ENCODE results near the gene MEF2B. TPM values are rescaled to one million over a fixed set of nuclear protein-coding genes. Genes with fewer than 3 reads are reported as not detected.

The MEF2B gene
- total RNA-seq, 2 donors from 2014 or later, result not detected

DNA sequence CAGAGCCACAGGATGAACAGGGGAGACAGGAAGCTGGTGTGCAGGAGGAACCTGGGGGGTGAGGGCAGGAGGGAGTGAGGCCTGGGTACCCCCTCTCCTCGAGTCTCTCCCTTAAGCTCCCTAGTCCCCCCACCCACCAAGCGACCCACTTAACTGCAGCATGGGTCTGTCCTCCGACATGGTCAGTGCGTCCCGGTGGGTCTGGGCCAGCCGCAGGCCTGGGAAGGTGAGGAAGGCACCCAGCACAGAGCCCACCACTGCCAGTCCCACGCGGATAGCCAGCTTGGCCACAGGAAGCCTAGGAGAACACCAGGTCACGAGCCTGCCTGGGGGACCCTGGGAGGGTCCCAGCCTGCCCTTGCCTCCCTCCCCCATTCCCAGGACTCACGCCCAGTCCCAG is 48.7 kb downstream of the MEF2B start:
- Histone ChIP-seq H3K27ac (no peak overlapping the region), H3K27me3 (no peaks in the 10 kb centered on the region), H3K9me3 (peaks cover 0 to 7% of the 10 kb centered on the region in 2 donors), H3K36me3 (peaks cover 7% of the 10 kb centered on the region), H3K4me1 (no peaks in the 10 kb centered on the region), H3K4me3 (no peak overlapping the region)
- TF ChIP-seq, protein P1, sequence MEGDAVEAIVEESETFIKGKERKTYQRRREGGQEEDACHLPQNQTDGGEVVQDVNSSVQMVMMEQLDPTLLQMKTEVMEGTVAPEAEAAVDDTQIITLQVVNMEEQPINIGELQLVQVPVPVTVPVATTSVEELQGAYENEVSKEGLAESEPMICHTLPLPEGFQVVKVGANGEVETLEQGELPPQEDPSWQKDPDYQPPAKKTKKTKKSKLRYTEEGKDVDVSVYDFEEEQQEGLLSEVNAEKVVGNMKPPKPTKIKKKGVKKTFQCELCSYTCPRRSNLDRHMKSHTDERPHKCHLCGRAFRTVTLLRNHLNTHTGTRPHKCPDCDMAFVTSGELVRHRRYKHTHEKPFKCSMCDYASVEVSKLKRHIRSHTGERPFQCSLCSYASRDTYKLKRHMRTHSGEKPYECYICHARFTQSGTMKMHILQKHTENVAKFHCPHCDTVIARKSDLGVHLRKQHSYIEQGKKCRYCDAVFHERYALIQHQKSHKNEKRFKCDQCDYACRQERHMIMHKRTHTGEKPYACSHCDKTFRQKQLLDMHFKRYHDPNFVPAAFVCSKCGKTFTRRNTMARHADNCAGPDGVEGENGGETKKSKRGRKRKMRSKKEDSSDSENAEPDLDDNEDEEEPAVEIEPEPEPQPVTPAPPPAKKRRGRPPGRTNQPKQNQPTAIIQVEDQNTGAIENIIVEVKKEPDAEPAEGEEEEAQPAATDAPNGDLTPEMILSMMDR (IDR thresholded peaks at IDR 0.05), result no peak
- DNase-seq (ENCODE audit: low spot score), result no peak

DNA sequence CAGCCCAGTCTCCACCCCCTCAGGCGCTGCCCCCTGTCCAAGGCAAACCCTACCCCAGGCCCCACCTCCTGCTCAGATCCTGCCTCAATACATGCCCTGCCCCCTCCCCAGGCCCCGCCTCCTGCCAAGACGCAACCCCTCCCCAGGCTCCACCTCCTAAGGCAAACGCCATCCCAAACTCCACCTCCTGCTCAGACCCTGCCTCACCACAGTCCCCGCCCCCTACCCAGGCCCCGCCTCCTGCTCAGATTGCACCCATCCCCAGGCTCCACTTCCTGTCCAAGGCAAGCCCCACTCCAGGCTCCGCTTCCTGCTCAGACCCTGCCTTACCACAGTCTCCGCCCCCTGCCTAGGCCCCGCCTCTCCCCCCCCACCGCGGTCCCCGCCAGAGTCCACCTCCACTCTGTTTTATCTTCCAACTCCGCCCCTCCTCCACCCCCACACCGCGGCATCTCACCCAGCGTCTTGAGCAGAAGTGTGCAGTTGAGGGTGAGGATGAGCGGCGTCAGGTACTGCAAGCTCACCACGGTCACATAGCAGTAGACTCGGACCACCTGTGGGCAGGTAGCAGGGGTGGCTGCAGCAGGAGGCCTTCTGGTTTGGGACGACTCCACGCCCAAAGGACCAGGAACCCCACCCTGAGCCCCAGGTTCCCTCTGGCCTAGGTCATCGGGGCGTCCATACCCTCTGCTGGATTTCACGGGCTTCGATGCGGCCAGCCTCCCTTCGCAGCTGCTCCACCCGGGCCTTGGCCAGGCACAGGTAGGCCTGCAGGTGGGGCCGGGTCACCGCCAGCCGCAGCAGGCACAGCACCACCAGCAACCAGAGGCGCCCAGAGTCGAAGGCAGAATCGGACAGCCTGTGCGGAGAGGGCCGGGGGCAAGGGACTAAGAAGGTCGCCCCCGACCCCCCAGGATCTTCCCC is 49.5 kb downstream of the MEF2B start:
- Histone ChIP-seq H3K4me1 (no peaks in the 10 kb centered on the region), H3K9me3 (peaks cover 0 to 7% of the 10 kb centered on the region in 2 donors), H3K4me3 (no peak overlapping the region), H3K36me3 (peaks cover 7% of the 10 kb centered on the region), H3K27ac (no peak overlapping the region), H3K27me3 (no peaks in the 10 kb centered on the region)
- TF ChIP-seq, protein P1 (IDR thresholded peaks at IDR 0.05), result no peak
- DNase-seq (ENCODE audit: low spot score), result no peak

DNA sequence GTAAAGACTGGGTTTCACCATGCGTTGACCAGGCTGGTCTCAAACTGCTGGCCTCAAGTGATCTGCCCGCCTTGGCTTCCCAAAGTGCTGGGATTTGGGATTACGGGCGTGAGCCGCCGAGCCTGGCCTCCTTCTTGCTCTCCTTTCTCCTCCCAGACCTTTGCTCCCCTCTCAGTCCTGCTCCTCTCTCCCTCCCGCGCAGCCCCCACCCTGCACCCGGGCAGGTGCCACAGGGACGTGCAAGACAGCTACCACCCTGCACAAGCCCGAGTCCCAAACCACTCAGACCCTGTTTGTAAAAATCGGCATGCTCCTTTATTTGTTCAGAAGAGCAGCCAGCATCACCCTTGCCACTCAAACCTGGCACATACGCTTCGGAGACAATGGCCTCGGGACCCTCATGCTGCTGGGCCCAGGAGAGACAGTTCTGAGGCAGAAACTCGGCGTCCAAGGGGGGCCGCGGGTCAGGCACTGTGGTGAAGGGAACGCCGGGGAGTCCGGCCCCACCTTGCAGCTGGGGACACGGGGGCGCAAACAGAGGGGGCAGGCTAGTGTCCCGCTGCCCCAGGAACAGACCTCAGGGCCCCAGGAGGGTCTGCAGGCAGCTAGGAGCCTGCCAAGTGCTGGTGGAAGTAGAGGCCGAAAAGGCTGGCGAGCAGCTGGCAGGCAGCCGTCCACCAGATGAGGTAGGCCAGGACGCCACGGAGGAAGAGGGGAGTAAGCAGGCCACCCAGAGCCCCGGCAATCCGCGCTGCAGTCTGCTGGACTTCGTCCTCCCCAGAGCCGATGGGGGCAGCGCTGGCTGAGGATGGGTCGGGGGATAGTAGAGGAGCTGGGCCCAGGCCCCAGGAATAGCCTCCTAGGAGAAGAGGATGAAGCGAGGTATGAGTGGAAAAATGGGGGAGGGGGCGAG is 50.5 kb downstream of the MEF2B start:
- H3K27me3 ChIP-seq, result no peaks in the 10 kb centered on the region
- no peak for DNase-seq (ENCODE audit: low spot score)
- H3K4me3 ChIP-seq, result no peak overlapping the region
- TF ChIP-seq, protein P1 (IDR thresholded peaks at IDR 0.05), result no peak
- H3K36me3 ChIP-seq, result peaks cover 7% of the 10 kb centered on the region
- peaks cover 0 to 7% of the 10 kb centered on the region in 2 donors for H3K9me3 ChIP-seq
- no peaks in the 10 kb centered on the region for H3K4me1 ChIP-seq
- H3K27ac ChIP-seq, result no peak overlapping the region

DNA sequence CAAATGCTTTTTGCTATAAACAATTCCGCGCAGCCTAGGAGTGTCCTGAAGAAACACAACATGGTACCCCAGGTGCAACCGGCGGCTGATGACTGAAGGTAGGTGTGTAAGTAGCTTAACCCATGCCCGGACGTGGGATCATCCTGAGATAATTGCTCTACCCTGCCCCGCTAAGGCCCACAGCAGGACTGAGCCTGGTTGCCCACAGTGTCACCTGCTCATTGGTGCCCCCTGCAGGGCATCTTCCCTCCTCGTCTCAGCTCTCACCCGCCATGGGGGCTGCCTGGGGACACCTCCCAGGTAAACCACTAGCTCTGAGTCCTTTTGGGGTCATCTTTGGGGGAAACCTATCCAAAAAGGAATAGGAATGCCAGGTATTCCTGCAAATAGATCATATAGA is 54.1 kb downstream of the MEF2B start:
- Histone ChIP-seq H3K27me3 (no peaks in the 10 kb centered on the region), H3K4me1 (peaks cover 0 to 1% of the 10 kb centered on the region in 2 donors), H3K27ac (no peak overlapping the region), H3K9me3 (no peaks in the 10 kb centered on the region), H3K4me3 (no peak overlapping the region), H3K36me3 (peaks cover 7% of the 10 kb centered on the region)
- TF ChIP-seq, protein P1 (IDR thresholded peaks at IDR 0.05), result peak; percentile 19 to 40
- DNase-seq (ENCODE audit: low spot score), result no peak

DNA sequence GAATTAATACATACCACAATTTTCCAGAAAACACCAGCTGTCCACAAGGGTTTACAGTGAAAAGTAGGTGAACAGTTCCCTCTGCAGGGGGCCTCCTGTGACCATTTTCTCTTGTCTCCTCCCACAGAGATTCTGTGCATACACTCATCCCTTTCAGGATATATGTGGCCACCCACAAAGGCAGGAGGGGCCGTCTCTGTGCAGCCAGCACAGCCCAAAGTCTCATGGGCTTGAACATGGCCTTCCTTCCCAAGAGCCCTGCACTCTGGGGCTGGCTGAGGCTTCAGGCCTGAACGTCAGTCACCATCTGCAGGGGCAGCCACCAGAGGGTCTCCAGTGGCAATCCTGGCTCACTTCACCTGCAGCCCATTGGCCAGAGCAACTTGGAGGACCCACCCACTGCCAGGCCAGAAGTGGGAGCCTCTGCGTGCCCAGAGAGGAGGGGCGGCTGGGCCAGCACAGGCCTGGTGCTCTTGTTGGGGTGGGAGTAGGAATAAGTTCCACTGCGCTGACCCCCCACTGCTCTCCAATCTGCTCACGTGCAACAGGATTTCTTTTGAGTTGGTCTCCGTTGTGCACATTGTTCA is 56.9 kb downstream of the MEF2B start:
- TF ChIP-seq, protein P1 (IDR thresholded peaks at IDR 0.05), result no peak
- no peak for DNase-seq (ENCODE audit: low spot score)
- Histone ChIP-seq H3K4me3 (no peak overlapping the region), H3K36me3 (no peaks in the 10 kb centered on the region), H3K27ac (no peak overlapping the region), H3K27me3 (no peaks in the 10 kb centered on the region), H3K9me3 (no peaks in the 10 kb centered on the region), H3K4me1 (peaks cover 0 to 10% of the 10 kb centered on the region in 2 donors)
